ENCODE measurements around the gene GOPC. TPM values are rescaled to one million over a fixed set of nuclear protein-coding genes. Genes with fewer than 3 reads are reported as not detected.

GOPC gene
- total RNA-seq, 2 donors from 2014 or later = 20.8 to 24.7 TPM

GRCh38 chr6:117591405-117591804, 10.9 kb downstream of the GOPC start:
- DNase-seq (ENCODE audit: low spot score) = no peak
- Histone ChIP-seq H3K4me1 (peaks cover 0 to 27% of the 10 kb centered on the region in 2 donors), H3K9me3 (no peaks in the 10 kb centered on the region), H3K27ac (peak overlapping the region in 1 of 2 donors; percentile 1), H3K36me3 (peaks cover 6% of the 10 kb centered on the region), H3K4me3 (no peak overlapping the region), H3K27me3 (no peaks in the 10 kb centered on the region)
- TF ChIP-seq, protein P1, sequence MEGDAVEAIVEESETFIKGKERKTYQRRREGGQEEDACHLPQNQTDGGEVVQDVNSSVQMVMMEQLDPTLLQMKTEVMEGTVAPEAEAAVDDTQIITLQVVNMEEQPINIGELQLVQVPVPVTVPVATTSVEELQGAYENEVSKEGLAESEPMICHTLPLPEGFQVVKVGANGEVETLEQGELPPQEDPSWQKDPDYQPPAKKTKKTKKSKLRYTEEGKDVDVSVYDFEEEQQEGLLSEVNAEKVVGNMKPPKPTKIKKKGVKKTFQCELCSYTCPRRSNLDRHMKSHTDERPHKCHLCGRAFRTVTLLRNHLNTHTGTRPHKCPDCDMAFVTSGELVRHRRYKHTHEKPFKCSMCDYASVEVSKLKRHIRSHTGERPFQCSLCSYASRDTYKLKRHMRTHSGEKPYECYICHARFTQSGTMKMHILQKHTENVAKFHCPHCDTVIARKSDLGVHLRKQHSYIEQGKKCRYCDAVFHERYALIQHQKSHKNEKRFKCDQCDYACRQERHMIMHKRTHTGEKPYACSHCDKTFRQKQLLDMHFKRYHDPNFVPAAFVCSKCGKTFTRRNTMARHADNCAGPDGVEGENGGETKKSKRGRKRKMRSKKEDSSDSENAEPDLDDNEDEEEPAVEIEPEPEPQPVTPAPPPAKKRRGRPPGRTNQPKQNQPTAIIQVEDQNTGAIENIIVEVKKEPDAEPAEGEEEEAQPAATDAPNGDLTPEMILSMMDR (IDR thresholded peaks at IDR 0.05) = no peak

DNA sequence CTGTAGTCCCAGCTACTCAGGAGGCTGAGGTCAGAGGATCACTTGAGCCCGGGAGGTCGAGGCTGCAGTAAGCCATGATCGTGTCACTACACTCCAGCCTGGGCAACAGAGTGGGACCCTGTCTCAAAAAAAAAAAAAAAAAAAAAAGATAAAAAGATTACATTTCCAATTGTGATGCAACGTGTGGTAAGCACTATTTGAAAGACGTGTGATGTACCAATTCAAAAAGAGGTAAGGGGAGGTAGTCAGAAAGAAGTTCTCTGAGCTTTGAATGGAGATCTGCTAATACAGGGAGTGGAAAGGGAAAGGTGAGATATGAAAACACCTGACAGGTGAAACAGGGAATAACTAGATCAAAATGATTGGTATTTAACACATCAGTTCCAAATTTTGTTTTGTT, 11.9 kb downstream of the GOPC start:
- TF ChIP-seq, protein P1 (IDR thresholded peaks at IDR 0.05) = no peak
- no peaks in the 10 kb centered on the region for H3K27me3 ChIP-seq
- peaks cover 0 to 27% of the 10 kb centered on the region in 2 donors for H3K4me1 ChIP-seq
- H3K27ac ChIP-seq = no peak overlapping the region
- H3K36me3 ChIP-seq = peaks cover 6% of the 10 kb centered on the region
- H3K9me3 ChIP-seq = no peaks in the 10 kb centered on the region
- no peak overlapping the region for H3K4me3 ChIP-seq
- DNase-seq (ENCODE audit: low spot score) = no peak

GRCh38 chr6:117585647-117586046, 16.7 kb downstream of the GOPC start:
- Histone ChIP-seq H3K4me3 (no peak overlapping the region), H3K36me3 (peaks cover 6% of the 10 kb centered on the region), H3K27me3 (no peaks in the 10 kb centered on the region), H3K27ac (no peak overlapping the region), H3K9me3 (no peaks in the 10 kb centered on the region), H3K4me1 (peaks cover 0 to 3% of the 10 kb centered on the region in 2 donors)
- TF ChIP-seq, protein P1 (IDR thresholded peaks at IDR 0.05) = no peak
- DNase-seq (ENCODE audit: low spot score) = no peak

DNA sequence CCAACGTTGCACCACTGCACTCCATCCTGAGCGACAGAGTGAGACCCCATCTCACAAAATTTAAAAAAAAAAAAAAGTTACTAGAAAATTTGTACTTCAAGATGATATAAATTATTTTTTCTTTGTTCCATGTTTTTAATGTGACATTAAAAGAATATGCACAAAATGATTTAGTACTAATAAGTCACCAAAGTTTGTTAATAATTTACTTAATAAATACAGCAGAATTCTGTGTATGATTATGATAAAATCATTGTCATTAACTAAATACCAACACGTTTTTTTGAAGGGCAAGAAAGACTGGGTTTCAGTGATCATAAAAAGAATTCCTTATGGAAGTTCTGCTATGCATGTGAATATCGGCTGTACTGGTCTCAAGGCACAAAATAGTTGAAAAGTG, 28.1 kb downstream of the GOPC start:
- Histone ChIP-seq H3K4me1 (no peaks in the 10 kb centered on the region), H3K27ac (no peak overlapping the region)

DNA sequence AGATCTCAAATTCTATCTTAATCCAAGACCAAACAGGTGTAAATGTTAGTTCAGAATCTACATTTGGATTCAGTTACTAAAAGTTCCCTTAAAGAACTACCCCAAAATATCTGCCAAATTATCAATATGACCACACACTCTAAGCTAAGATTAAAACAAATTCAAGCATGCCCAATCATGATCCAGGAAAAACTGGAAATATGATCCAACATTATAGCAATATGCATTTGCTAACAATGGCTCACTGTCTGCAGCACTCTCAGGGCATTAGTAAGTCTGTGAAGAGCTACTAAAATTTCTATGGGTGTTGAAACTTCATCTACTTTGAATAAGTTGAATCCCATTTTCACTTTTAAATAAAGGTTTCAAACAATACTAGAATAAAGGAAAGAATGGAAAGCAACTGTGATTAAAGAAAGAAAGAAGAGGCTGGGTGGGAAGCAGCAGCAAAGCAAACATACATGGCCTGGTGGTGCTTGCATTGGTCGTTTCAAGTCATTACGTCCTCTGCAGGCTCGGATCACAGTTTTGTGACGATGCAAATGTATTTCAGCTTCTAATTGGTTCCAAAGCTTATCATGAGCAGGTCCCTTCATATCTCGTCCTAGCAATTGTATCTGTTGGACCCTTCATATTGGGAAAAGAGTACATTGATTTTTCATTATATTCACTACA, 29.2 kb downstream of the GOPC start:
- Histone ChIP-seq H3K9me3 (no peaks in the 10 kb centered on the region), H3K4me3 (no peak overlapping the region), H3K4me1 (no peaks in the 10 kb centered on the region), H3K27ac (no peak overlapping the region), H3K27me3 (no peaks in the 10 kb centered on the region), H3K36me3 (peaks cover 23% of the 10 kb centered on the region)
- TF ChIP-seq, protein P1 (IDR thresholded peaks at IDR 0.05) = no peak
- no peak for DNase-seq (ENCODE audit: low spot score)

More for the DNA sequence above, 28.1 kb downstream of the GOPC start:
- H3K27me3 ChIP-seq = no peaks in the 10 kb centered on the region
- no peak for DNase-seq (ENCODE audit: low spot score)
- peaks cover 13% of the 10 kb centered on the region for H3K36me3 ChIP-seq
- no peaks in the 10 kb centered on the region for H3K9me3 ChIP-seq
- no peak overlapping the region for H3K4me3 ChIP-seq
- TF ChIP-seq, protein P1 (IDR thresholded peaks at IDR 0.05) = no peak

Measured in right atrium auricular region (tissue), 2 donors.